HG03460 (cell line): ENCODE data around the gene PNMA6F.

Experiments
- ATAC-seq: cut with Tn5 transposase; IDR thresholded peaks from one replicate; pipeline ENCODE4 v1.9.1; 2021; ENCODE audit not compliant: unreplicated experiment

PNMA6F gene

GRCh38 chrX:153321381-153322124 lies at the start of gene PNMA6F:
PNMA6F (minus strand) TSS chrX:153321767; CDS start chrX:153320674, 1,093 bp downstream.
- no peak for ATAC-seq

GRCh38 chrX:153371256-153371655 lies 49.7 kb upstream of the PNMA6F start:
- ATAC-seq, result no peak

- no peak for ATAC-seq
Measured at GRCh38 chrX:153370293-153371055, 48.9 kb upstream of the PNMA6F start.

GRCh38 chrX:153366878-153367538 lies 45.4 kb upstream of the PNMA6F start:
- no peak for ATAC-seq

- no peak for ATAC-seq
Measured at GRCh38 chrX:153366119-153366518, 44.6 kb upstream of the PNMA6F start.

GRCh38 chrX:153365670-153366069 lies 44.1 kb upstream of the PNMA6F start:
- no peak for ATAC-seq

GRCh38 chrX:153361781-153362397 lies 40.3 kb upstream of the PNMA6F start:
- no peak for ATAC-seq

- no peak for ATAC-seq
Measured at GRCh38 chrX:153357877-153358276, 36.3 kb upstream of the PNMA6F start.

- no peak for ATAC-seq
Measured at GRCh38 chrX:153353416-153353815, 31.8 kb upstream of the PNMA6F start.

GRCh38 chrX:153352858-153353257 lies 31.3 kb upstream of the PNMA6F start:
- ATAC-seq, result no peak

- no peak for ATAC-seq
Measured at GRCh38 chrX:153351981-153352380, 30.4 kb upstream of the PNMA6F start.

- ATAC-seq, result no peak
Measured at GRCh38 chrX:153349952-153350351, 28.4 kb upstream of the PNMA6F start.

GRCh38 chrX:153348421-153348820 lies 26.9 kb upstream of the PNMA6F start:
- ATAC-seq, result no peak

GRCh38 chrX:153347530-153347929 lies 26.0 kb upstream of the PNMA6F start:
- no peak for ATAC-seq

- ATAC-seq, result no peak
Measured at GRCh38 chrX:153343674-153344073, 22.1 kb upstream of the PNMA6F start.

GRCh38 chrX:153342762-153343558 lies 21.4 kb upstream of the PNMA6F start:
- no peak for ATAC-seq

GRCh38 chrX:153340111-153340510 lies 18.5 kb upstream of the PNMA6F start:
- ATAC-seq, result no peak

- ATAC-seq, result no peak
Measured at GRCh38 chrX:153339662-153340061, 18.1 kb upstream of the PNMA6F start.

- ATAC-seq, result no peak
Measured at GRCh38 chrX:153338836-153339235, 17.3 kb upstream of the PNMA6F start.

- no peak for ATAC-seq
Measured at GRCh38 chrX:153336988-153337387, 15.4 kb upstream of the PNMA6F start.
